Liver (tissue), 3 donors: ENCODE measurements around the gene IRF3.

ENCODE experiments used
- HNF4A ChIP-seq, 2 donors: conservative IDR thresholded peaks; 2 replicates each; pipeline ENCODE4 v1.6.1; 2016; ENCODE audit warnings: antibody characterized with exemption in 2 of 2, mild to moderate bottlenecking in 2 of 2
- JUND ChIP-seq, 2 donors: IDR thresholded peaks; 2 replicates each; pipeline ENCODE4 v1.6.1; 2016; ENCODE audit warnings: antibody characterized with exemption in 2 of 2
- NR2F2 ChIP-seq: IDR thresholded peaks from 2 replicates; pipeline ENCODE4 v1.6.1; 2016; ENCODE audit warnings: antibody characterized with exemption
- RAD21 ChIP-seq, 2 donors: IDR thresholded peaks; 2 replicates each; pipeline ENCODE4 v1.6.1; 2016; ENCODE audit warnings: antibody characterized with exemption in 2 of 2, mild to moderate bottlenecking in 2 of 2
- RXRA ChIP-seq, 2 donors: IDR thresholded peaks; 2 replicates each; pipeline ENCODE4 v1.6.1; 2017 to 2018; ENCODE audit warnings: antibody characterized with exemption in 2 of 2, mild to moderate bottlenecking in 1 of 2
- SP1 ChIP-seq: IDR thresholded peaks from 2 replicates; pipeline ENCODE4 v1.6.1; 2018; ENCODE audit warnings: antibody characterized with exemption, mild to moderate bottlenecking
- TAF1 ChIP-seq: conservative IDR thresholded peaks from 2 replicates; pipeline ENCODE4 v1.6.1; 2016; ENCODE audit warnings: antibody characterized with exemption, mild to moderate bottlenecking
- YY1 ChIP-seq: IDR thresholded peaks from 2 replicates; pipeline ENCODE4 v1.6.1; 2016; ENCODE audit warnings: antibody characterized with exemption, mild to moderate bottlenecking
- TF ChIP-seq, protein P1 (sequence below): fragments of 150-350 bp; IDR thresholded peaks from 2 replicates; pipeline ENCODE4 v1.5.1; 2017; ENCODE audit warnings: improper control_type of control experiment, low read depth, low read length; ENCODE audit not compliant: missing input control
- TF ChIP-seq, protein P2 (sequence below): IDR thresholded peaks from 2 replicates; pipeline ENCODE4 v1.6.1; 2016; ENCODE audit warnings: antibody characterized with exemption, mild to moderate bottlenecking
- TF ChIP-seq, protein P3 (sequence below): IDR thresholded peaks from 2 replicates; pipeline ENCODE4 v1.6.1; 2016; ENCODE audit warnings: antibody characterized with exemption
- TF ChIP-seq, protein P4 (sequence below): IDR thresholded peaks from 2 replicates; pipeline ENCODE4 v1.6.1; 2016; ENCODE audit warnings: antibody characterized with exemption
- TF ChIP-seq, protein P5 (sequence below): IDR thresholded peaks from 2 replicates; pipeline ENCODE4 v1.6.1; 2016; ENCODE audit warnings: antibody characterized with exemption
- donor health status: healthy.
- donor health status: healthy.

DNA sequence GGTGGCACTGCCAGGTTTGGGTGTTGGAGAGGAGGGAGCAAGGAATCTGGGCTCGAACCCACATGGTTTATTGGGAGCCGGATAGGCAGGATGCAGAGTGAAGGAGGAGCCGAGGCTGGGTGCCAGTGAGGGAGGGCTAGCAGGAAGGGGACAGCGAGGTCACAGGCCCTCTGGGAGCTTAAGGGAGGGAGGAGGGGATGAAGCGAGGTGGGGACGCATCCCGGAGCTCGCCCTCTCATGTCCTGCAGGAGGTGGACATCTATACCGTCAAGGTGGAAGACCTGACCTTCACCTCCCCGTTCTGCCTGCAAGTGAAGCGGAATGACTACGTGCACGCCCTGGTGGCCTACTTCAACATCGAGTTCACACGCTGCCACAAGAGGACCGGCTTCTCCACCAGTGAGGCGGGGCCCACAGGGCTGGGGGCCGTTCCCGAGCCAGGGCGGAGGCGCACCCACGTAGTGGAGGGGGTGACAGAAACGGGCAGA is 20.2 kb upstream of the IRF3 start:
- TF ChIP-seq, protein P1, sequence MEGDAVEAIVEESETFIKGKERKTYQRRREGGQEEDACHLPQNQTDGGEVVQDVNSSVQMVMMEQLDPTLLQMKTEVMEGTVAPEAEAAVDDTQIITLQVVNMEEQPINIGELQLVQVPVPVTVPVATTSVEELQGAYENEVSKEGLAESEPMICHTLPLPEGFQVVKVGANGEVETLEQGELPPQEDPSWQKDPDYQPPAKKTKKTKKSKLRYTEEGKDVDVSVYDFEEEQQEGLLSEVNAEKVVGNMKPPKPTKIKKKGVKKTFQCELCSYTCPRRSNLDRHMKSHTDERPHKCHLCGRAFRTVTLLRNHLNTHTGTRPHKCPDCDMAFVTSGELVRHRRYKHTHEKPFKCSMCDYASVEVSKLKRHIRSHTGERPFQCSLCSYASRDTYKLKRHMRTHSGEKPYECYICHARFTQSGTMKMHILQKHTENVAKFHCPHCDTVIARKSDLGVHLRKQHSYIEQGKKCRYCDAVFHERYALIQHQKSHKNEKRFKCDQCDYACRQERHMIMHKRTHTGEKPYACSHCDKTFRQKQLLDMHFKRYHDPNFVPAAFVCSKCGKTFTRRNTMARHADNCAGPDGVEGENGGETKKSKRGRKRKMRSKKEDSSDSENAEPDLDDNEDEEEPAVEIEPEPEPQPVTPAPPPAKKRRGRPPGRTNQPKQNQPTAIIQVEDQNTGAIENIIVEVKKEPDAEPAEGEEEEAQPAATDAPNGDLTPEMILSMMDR, result no peak
- TF ChIP-seq NR2F2 (no peak), HNF4A (conservative IDR thresholded peaks at IDR 0.05) (no peak), RAD21 (IDR thresholded peaks at IDR 0.05) (no peak), TAF1 (no peak), SP1 (no peak), YY1 (no peak), JUND (IDR thresholded peaks at IDR 0.05) (no peak), RXRA (IDR thresholded peaks at IDR 0.05) (no peak)
- TF ChIP-seq, protein P2, sequence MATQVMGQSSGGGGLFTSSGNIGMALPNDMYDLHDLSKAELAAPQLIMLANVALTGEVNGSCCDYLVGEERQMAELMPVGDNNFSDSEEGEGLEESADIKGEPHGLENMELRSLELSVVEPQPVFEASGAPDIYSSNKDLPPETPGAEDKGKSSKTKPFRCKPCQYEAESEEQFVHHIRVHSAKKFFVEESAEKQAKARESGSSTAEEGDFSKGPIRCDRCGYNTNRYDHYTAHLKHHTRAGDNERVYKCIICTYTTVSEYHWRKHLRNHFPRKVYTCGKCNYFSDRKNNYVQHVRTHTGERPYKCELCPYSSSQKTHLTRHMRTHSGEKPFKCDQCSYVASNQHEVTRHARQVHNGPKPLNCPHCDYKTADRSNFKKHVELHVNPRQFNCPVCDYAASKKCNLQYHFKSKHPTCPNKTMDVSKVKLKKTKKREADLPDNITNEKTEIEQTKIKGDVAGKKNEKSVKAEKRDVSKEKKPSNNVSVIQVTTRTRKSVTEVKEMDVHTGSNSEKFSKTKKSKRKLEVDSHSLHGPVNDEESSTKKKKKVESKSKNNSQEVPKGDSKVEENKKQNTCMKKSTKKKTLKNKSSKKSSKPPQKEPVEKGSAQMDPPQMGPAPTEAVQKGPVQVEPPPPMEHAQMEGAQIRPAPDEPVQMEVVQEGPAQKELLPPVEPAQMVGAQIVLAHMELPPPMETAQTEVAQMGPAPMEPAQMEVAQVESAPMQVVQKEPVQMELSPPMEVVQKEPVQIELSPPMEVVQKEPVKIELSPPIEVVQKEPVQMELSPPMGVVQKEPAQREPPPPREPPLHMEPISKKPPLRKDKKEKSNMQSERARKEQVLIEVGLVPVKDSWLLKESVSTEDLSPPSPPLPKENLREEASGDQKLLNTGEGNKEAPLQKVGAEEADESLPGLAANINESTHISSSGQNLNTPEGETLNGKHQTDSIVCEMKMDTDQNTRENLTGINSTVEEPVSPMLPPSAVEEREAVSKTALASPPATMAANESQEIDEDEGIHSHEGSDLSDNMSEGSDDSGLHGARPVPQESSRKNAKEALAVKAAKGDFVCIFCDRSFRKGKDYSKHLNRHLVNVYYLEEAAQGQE, result no peak
- TF ChIP-seq, protein P3, sequence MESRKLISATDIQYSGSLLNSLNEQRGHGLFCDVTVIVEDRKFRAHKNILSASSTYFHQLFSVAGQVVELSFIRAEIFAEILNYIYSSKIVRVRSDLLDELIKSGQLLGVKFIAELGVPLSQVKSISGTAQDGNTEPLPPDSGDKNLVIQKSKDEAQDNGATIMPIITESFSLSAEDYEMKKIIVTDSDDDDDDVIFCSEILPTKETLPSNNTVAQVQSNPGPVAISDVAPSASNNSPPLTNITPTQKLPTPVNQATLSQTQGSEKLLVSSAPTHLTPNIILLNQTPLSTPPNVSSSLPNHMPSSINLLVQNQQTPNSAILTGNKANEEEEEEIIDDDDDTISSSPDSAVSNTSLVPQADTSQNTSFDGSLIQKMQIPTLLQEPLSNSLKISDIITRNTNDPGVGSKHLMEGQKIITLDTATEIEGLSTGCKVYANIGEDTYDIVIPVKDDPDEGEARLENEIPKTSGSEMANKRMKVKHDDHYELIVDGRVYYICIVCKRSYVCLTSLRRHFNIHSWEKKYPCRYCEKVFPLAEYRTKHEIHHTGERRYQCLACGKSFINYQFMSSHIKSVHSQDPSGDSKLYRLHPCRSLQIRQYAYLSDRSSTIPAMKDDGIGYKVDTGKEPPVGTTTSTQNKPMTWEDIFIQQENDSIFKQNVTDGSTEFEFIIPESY, result no peak
- TF ChIP-seq, protein P4, sequence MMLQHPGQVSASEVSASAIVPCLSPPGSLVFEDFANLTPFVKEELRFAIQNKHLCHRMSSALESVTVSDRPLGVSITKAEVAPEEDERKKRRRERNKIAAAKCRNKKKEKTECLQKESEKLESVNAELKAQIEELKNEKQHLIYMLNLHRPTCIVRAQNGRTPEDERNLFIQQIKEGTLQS, result no peak
- TF ChIP-seq, protein P5, sequence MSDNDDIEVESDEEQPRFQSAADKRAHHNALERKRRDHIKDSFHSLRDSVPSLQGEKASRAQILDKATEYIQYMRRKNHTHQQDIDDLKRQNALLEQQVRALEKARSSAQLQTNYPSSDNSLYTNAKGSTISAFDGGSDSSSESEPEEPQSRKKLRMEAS, result no peak
